ENCODE measurements around the gene SYT2.
"Not testable (repeated sequence)": the region's sequence is repeated elsewhere in the genome, so short reads cannot be mapped to it uniquely, and the experiment has no call there.

Gene SYT2

DNA sequence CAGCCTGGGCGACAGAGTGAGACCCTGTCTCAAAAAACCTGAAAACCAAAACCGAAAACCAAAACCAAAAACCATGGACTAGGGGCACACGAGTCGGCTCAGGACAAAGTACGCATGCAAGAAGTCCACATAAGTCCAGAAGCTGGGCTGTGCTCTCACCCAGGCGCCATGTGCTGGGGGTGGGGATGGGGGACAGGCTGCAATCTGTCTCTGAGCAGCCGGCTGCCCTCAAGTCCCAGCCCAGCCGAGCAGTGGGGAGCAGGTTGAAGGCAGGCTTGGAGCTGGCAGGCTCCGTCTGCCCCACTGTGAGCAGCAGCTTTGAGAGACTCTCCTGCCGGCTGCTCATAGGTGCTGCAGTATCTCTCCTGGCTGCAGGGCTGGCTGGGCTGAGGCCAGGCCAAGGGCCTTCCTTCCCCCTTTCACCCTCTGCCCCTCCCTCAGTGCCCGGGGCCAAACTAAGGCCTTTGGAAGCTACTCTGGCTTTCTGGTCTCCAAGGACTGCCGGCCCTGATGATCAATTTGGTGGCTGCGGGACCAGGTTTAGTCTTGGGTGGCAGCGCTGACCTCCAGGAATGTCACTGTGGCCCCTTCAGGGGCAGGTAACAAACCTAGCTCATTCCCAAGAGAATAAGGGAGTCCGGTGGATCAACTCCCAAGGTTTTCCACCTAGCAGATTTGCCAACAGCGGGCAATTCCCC is 72.8 kb downstream of the SYT2 start:
- H3K27ac Mint-ChIP-seq; intact Hi-C loops (cut with micrococcal nuclease); H3K4me1 Mint-ChIP-seq (ENCODE audit: low read depth); H3K9me3 Mint-ChIP-seq; H3K4me3 Mint-ChIP-seq; H3K36me3 Mint-ChIP-seq (ENCODE audit: low read depth): not testable (repeated sequence)
- peaks cover 97% of the 10 kb centered on the region for H3K27me3 Mint-ChIP-seq

- not testable (repeated sequence) for H3K36me3 Mint-ChIP-seq (ENCODE audit: low read depth)
- Mint-ChIP-seq H3K27me3 (peaks cover 97% of the 10 kb centered on the region), H3K4me1 (ENCODE audit: low read depth) (peaks cover 16% of the 10 kb centered on the region)
These were observed 74.1 kb downstream of the SYT2 start for GRCh38 chr1:202636171-202636570.

GRCh38 chr1:202632241-202632640 is 78.0 kb downstream of the SYT2 start:
- Mint-ChIP-seq H3K27me3 (peaks cover 94% of the 10 kb centered on the region), H3K27ac (no peak overlapping the region)
- intact Hi-C loops (cut with micrococcal nuclease) = no loop called here

More at GRCh38 chr1:202636171-202636570, 74.1 kb downstream of the SYT2 start:
- H3K27ac Mint-ChIP-seq; H3K9me3 Mint-ChIP-seq; H3K4me3 Mint-ChIP-seq; intact Hi-C loops (cut with micrococcal nuclease): not testable (repeated sequence)

GRCh38 chr1:202631076-202631923 is 79.0 kb downstream of the SYT2 start:
- no peak overlapping the region for H3K27ac Mint-ChIP-seq
- no peaks in the 10 kb centered on the region for H3K36me3 Mint-ChIP-seq (ENCODE audit: low read depth)
- intact Hi-C loops (cut with micrococcal nuclease) = no loop called here
- no peak overlapping the region for H3K4me3 Mint-ChIP-seq
- no peaks in the 10 kb centered on the region for H3K9me3 Mint-ChIP-seq
- H3K27me3 Mint-ChIP-seq = peaks cover 95% of the 10 kb centered on the region
- peaks cover 33% of the 10 kb centered on the region for H3K4me1 Mint-ChIP-seq (ENCODE audit: low read depth)

More at GRCh38 chr1:202632241-202632640, 78.0 kb downstream of the SYT2 start:
- no peak overlapping the region for H3K4me3 Mint-ChIP-seq
- no peaks in the 10 kb centered on the region for H3K9me3 Mint-ChIP-seq
- H3K4me1 Mint-ChIP-seq (ENCODE audit: low read depth) = peaks cover 33% of the 10 kb centered on the region
- no peaks in the 10 kb centered on the region for H3K36me3 Mint-ChIP-seq (ENCODE audit: low read depth)

DNA sequence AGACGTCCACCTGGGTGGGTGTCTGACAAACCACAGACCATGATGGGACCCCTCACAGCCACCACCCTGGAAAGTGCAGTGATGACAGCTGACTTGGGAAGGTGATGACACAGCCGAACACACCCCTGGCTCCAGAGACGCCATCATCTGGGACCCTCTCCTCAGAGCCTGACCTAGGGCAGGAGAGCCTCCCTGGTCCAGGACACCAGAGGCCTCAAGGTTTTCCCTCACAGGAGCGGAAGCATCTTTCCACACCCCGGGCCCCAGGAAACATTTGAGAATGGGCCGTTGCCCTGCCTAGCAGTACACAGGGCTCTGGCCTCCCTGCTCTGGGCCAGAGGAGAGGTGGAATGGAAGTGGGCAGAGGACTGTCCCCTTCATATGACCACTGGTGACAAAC is 79.7 kb downstream of the SYT2 start:
- intact Hi-C loops (cut with micrococcal nuclease) = no loop called here
- no peaks in the 10 kb centered on the region for H3K36me3 Mint-ChIP-seq (ENCODE audit: low read depth)
- peaks cover 33% of the 10 kb centered on the region for H3K4me1 Mint-ChIP-seq (ENCODE audit: low read depth)
- no peak overlapping the region for H3K4me3 Mint-ChIP-seq
- no peak overlapping the region for H3K27ac Mint-ChIP-seq
- H3K27me3 Mint-ChIP-seq = peaks cover 88% of the 10 kb centered on the region
- no peaks in the 10 kb centered on the region for H3K9me3 Mint-ChIP-seq

GRCh38 chr1:202630096-202630495 is 80.2 kb downstream of the SYT2 start:
- Mint-ChIP-seq H3K27me3 (peaks cover 84% of the 10 kb centered on the region), H3K4me1 (ENCODE audit: low read depth) (peaks cover 33% of the 10 kb centered on the region)
- H3K4me3 Mint-ChIP-seq; H3K9me3 Mint-ChIP-seq; intact Hi-C loops (cut with micrococcal nuclease); H3K27ac Mint-ChIP-seq; H3K36me3 Mint-ChIP-seq (ENCODE audit: low read depth): not testable (repeated sequence)

DNA sequence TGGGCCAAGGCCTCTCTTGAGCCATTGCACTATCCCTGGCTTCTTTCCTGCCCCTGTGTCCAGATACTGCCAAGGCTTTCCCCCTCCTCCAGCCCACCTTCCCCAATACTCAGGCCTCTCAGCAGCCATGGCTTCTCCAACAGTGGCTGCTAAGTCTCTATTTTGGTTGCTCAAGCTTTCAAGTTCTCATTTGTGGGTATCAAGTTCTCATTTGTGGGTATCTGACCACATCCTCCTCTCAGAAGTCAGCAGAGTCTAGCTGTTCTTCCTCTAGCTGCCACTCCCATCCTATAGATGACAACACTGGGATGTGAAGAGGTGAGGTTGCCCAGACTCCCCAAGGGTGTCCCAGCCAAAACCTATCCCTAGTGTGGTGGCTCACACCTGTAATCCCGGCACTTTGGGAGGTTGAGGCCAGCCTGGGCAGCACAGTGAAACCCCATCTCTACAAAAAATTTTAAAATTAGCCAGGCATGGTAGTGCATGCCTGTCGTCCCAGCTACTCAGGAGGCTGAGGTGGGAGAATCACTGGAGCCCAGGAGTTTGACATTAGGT is 80.9 kb downstream of the SYT2 start:
- H3K36me3 Mint-ChIP-seq (ENCODE audit: low read depth); H3K27ac Mint-ChIP-seq; H3K4me3 Mint-ChIP-seq; intact Hi-C loops (cut with micrococcal nuclease); H3K9me3 Mint-ChIP-seq: not testable (repeated sequence)
- Mint-ChIP-seq H3K4me1 (ENCODE audit: low read depth) (peaks cover 33% of the 10 kb centered on the region), H3K27me3 (peaks cover 77% of the 10 kb centered on the region)

DNA sequence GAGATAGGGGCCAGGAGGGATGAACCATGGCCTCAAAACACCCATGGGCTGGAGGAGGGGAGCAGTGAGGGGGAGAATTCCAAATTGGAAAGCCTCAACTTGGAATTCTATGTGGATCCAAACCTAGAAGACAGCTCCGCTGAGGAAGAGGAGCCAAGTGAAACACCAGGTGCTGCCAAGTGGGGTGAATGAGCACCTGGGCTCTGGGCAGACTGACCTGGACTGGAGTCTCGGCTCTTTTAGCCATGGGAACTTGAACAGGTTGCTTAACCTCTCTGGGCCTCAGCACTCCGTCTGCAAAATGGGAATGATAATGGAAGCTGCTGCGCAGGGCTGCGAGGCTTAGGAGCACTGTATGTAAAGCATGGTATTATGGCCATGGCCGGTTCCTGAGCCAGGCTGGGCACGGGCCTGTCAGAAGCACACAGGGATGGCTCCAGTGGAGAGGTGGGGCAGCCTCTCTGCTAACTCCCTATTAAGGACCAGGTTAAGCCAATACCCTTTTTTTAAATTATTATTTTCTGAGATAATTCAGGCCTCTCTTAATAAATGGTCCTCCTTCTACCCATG is 81.5 kb downstream of the SYT2 start:
- H3K36me3 Mint-ChIP-seq (ENCODE audit: low read depth) = no peaks in the 10 kb centered on the region
- intact Hi-C loops (cut with micrococcal nuclease) = no loop called here
- peaks cover 71% of the 10 kb centered on the region for H3K27me3 Mint-ChIP-seq
- no peaks in the 10 kb centered on the region for H3K9me3 Mint-ChIP-seq
- peaks cover 33% of the 10 kb centered on the region for H3K4me1 Mint-ChIP-seq (ENCODE audit: low read depth)
- no peak overlapping the region for H3K27ac Mint-ChIP-seq
- no peak overlapping the region for H3K4me3 Mint-ChIP-seq

DNA sequence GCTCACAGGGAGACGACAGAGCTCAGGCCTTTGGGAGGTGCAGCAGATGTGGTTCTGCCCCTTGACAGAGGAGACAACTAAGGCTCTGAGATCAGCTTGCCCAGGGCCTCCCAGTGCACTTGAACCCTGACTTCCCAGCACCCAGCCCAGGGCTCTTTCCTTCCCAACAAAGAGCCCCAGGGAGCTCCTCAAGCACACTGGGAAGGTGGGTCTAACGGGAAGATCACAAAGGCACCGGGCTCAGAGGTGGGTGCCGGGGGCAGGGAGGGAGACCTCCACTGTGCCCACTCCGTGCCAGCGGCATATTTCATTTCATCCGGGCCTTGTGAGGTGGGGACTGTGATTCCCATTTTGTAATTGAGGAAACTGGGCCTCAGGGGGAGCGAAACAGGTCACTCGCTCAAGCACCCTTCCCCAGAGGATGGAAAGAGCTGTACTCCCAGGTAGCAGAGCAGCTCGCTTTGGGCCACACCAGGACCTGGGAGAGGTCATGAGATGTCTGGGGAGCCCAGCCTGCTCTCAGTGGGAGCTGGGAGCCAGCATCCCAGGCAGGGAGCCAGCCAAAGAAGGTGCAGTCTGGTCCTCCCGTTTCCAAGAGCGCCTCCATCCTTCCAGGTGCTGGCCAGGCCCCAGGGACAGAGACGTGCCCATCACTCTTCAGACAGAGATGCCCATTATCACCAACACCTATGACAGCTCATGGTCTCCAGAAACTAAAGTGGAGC is 82.3 kb downstream of the SYT2 start:
- Mint-ChIP-seq H3K27me3 (peaks cover 64% of the 10 kb centered on the region), H3K9me3 (no peaks in the 10 kb centered on the region), H3K27ac (no peak overlapping the region), H3K4me3 (no peak overlapping the region), H3K36me3 (ENCODE audit: low read depth) (no peaks in the 10 kb centered on the region), H3K4me1 (ENCODE audit: low read depth) (peaks cover 40% of the 10 kb centered on the region)
- intact Hi-C loops (cut with micrococcal nuclease) = no loop called here

DNA sequence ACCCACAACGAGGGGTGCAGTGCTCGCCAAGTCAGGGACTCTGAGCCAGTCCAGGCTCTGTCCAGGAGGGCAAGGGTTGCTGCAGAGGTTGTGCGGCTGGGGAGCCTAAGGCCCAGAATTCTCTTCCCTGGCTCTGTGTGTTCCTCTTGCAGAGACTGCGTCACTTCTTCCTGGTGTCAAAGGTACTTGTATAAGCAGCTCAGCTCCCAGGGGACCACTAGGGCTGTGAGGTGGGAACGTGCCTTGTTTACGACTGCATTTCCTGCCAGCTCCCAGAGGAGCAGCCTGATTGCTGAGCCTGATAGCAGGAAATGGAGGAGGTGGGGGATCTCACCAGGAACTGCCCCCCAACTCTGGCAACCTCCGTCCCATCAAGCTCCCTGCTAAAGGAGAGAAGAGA is 83.2 kb downstream of the SYT2 start:
- H3K36me3 Mint-ChIP-seq (ENCODE audit: low read depth); intact Hi-C loops (cut with micrococcal nuclease); H3K27ac Mint-ChIP-seq; H3K4me3 Mint-ChIP-seq; H3K9me3 Mint-ChIP-seq: not testable (repeated sequence)
- H3K27me3 Mint-ChIP-seq = peaks cover 54% of the 10 kb centered on the region
- H3K4me1 Mint-ChIP-seq (ENCODE audit: low read depth) = peaks cover 35% of the 10 kb centered on the region

DNA sequence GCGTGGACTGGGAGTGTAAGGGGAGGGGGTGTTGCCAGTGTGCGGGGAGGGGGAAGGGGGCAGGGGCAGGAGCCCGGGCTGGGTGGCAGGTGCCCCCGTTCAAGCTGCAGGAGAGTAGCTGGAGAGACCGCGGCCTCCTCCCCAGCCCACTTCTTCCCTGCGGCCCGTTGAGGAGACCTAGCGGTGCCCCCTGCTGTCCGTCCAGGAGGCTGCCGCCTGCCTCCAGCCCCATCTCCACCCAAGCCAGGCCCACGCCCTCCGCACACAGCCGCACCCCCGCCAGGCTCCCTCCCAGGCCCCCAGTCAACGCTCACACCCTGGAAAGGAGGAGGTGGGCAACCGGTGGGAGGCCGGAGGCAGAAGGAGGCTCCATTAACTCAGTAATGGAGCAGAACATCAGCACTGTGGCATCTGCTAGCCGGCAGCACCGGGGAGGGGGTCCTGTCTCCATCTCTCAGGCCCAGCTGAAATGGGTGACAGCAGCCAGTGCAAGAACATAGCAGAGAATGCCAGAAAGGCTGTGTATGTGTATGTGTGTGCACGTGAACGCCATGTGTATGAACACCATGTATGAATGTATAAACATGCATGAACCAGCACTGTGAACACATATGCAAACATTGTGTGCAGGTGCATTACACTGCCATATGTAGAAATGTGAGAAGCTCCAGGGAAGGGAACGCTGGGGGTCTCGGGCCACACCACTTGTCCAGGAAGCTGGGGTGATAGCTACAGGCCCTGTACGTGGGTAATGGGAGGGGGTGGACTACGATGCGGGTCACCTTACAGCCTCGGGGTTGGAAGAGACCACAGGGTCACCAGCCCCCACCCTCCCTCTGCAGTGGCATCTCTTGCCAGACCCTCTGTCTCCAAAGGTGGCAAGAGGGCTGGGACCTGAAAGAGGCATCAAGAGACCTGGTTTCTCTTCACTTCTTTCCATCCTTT is 84.6 kb downstream of the SYT2 start:
- Mint-ChIP-seq H3K4me3 (no peak overlapping the region), H3K36me3 (ENCODE audit: low read depth) (no peaks in the 10 kb centered on the region), H3K27ac (no peak overlapping the region), H3K27me3 (peaks cover 40% of the 10 kb centered on the region), H3K9me3 (no peaks in the 10 kb centered on the region), H3K4me1 (ENCODE audit: low read depth) (peaks cover 22% of the 10 kb centered on the region)
- intact Hi-C loops (cut with micrococcal nuclease) = no loop called here

DNA sequence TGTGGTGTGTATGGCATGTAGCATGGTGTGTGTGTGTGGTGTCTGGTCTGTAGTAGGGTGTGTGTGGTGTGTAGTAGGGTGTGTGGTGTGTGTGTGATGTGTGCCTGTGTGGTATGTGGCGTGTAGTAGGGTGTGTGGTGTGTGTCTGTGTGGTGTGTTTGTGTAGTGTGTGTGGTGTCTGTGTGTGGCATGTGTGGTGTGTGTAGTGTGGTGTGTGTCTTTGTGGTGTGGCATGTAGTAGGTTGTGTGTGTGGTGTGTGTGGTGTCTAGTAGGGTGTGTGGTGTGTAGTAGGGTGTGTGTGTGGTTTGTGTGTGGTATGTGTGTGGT is 85.5 kb downstream of the SYT2 start:
- Mint-ChIP-seq H3K27me3 (peaks cover 31% of the 10 kb centered on the region), H3K36me3 (ENCODE audit: low read depth) (no peaks in the 10 kb centered on the region), H3K9me3 (no peaks in the 10 kb centered on the region), H3K4me1 (ENCODE audit: low read depth) (peaks cover 20% of the 10 kb centered on the region), H3K27ac (no peak overlapping the region), H3K4me3 (no peak overlapping the region)
- intact Hi-C loops (cut with micrococcal nuclease) = no loop called here

Measured in dendritic cell treated with granulocyte-macrophage colony-stimulating factor and Interleukin-4, amounts not matched to agents 40 ng/mL and 50 ng/mL, for 4 days (primary cell).